IPS-18c (cell line): Measurements from ENCODE around the gene A4GALT.
"Not testable (repeated sequence)": the region's sequence is repeated elsewhere in the genome, so short reads cannot be mapped to it uniquely, and the experiment has no call there.

Experiments
- H3K4me3 ChIP-seq: 2 replicates; pipeline ENCODE4 v1.7.0; 2013; ENCODE audit warnings: low read depth, mild to moderate bottlenecking, low read length, moderate library complexity; ENCODE audit not compliant: insufficient read depth
- H3K9me3 ChIP-seq: one replicate; pipeline ENCODE4 v1.6.1; 2013; ENCODE audit warnings: mild to moderate bottlenecking, low read length, moderate library complexity; ENCODE audit not compliant: control insufficient read depth, insufficient read depth

A4GALT gene

GRCh38 chr22:42676059-42676607, 44.5 kb downstream of the A4GALT start:
- H3K9me3 ChIP-seq, result no peaks in the 10 kb centered on the region
- no peak overlapping the region for H3K4me3 ChIP-seq

GRCh38 chr22:42673898-42674401, 46.7 kb downstream of the A4GALT start:
- Histone ChIP-seq H3K9me3 (no peaks in the 10 kb centered on the region), H3K4me3 (no peak overlapping the region)

- H3K9me3 ChIP-seq, H3K4me3 ChIP-seq: not testable (repeated sequence)
Measured at GRCh38 chr22:42673071-42673470, 47.6 kb downstream of the A4GALT start.

- no peak overlapping the region for H3K4me3 ChIP-seq
- no peaks in the 10 kb centered on the region for H3K9me3 ChIP-seq
Measured at GRCh38 chr22:42670921-42671709, 49.6 kb downstream of the A4GALT start.

- Histone ChIP-seq H3K9me3 (no peaks in the 10 kb centered on the region), H3K4me3 (no peak overlapping the region)
Measured at GRCh38 chr22:42670046-42670445, 50.6 kb downstream of the A4GALT start.

- not testable (repeated sequence) for H3K9me3 ChIP-seq
Measured at GRCh38 chr22:42666393-42666792, 54.3 kb downstream of the A4GALT start.

GRCh38 chr22:42664976-42665831, 55.5 kb downstream of the A4GALT start:
- H3K4me3 ChIP-seq, result no peak overlapping the region
- no peaks in the 10 kb centered on the region for H3K9me3 ChIP-seq

More at GRCh38 chr22:42666393-42666792, 54.3 kb downstream of the A4GALT start:
- not testable (repeated sequence) for H3K4me3 ChIP-seq

GRCh38 chr22:42661985-42662831, 58.5 kb downstream of the A4GALT start:
- Histone ChIP-seq H3K9me3 (no peaks in the 10 kb centered on the region), H3K4me3 (peak overlapping the region; percentile 65)

- H3K9me3 ChIP-seq, result no peaks in the 10 kb centered on the region
Measured at GRCh38 chr22:42656578-42656977, 64.1 kb downstream of the A4GALT start.

GRCh38 chr22:42655693-42656092, 65.0 kb downstream of the A4GALT start:
- H3K4me3 ChIP-seq, result no peak overlapping the region
- no peaks in the 10 kb centered on the region for H3K9me3 ChIP-seq

More at GRCh38 chr22:42656578-42656977, 64.1 kb downstream of the A4GALT start:
- no peak overlapping the region for H3K4me3 ChIP-seq

- no peaks in the 10 kb centered on the region for H3K9me3 ChIP-seq
Measured at GRCh38 chr22:42654436-42655073, 66.1 kb downstream of the A4GALT start.

GRCh38 chr22:42653999-42654398, 66.7 kb downstream of the A4GALT start:
- Histone ChIP-seq H3K4me3 (no peak overlapping the region), H3K9me3 (no peaks in the 10 kb centered on the region)

More at GRCh38 chr22:42654436-42655073, 66.1 kb downstream of the A4GALT start:
- H3K4me3 ChIP-seq, result no peak overlapping the region

- H3K9me3 ChIP-seq, result no peaks in the 10 kb centered on the region
- no peak overlapping the region for H3K4me3 ChIP-seq
Measured at GRCh38 chr22:42651134-42651533, 69.5 kb downstream of the A4GALT start.

- Histone ChIP-seq H3K4me3 (peak within 1 kb of the TSS; percentile 88), H3K9me3 (no peaks in the 10 kb centered on the region)
Measured at GRCh38 chr22:42649246-42650099, 71.2 kb downstream of the A4GALT start, which contains the start of gene CYB5R3. CYB5R3 (minus strand) TSS chr22:42649392; CDS start chr22:42649315, 77 bp downstream.

- Histone ChIP-seq H3K9me3 (no peaks in the 10 kb centered on the region), H3K4me3 (peak overlapping the region; percentile 88)
Measured at GRCh38 chr22:42648368-42649245, 72.1 kb downstream of the A4GALT start.
